K562 (cell line): Measurements from ENCODE around the gene PPP1R1C. TPM values are rescaled to one million over a fixed set of nuclear protein-coding genes. Genes with fewer than 3 reads are reported as not detected.

Experiments
- ARID1B ChIP-seq: fragments of 450-650 bp; IDR thresholded peaks from 2 replicates; pipeline ENCODE4 v1.6.1; 2016; ENCODE audit warnings: antibody characterized with exemption, mild to moderate bottlenecking, inconsistent platforms
- ATF1 ChIP-seq, 2 experiments: fragments of 450-650 bp in 1 of 2; IDR thresholded peaks; 2 replicates each; pipeline ENCODE4 v1.6.1; 2016; ENCODE audit warnings: missing compliant biosample characterization in 1 of 2, missing genetic modification characterization in 1 of 2
- CEBPB ChIP-seq: fragments of 450-650 bp; IDR thresholded peaks from 2 replicates; pipeline ENCODE4 v1.6.1; 2016; ENCODE audit warnings: missing genetic modification characterization, missing compliant biosample characterization
- FOSL1 ChIP-seq: fragments of 200-800 bp; sonication (Bioruptor generic); conservative IDR thresholded peaks from 2 replicates; pipeline ENCODE4 v1.6.1; 2016; ENCODE audit warnings: missing genetic modification characterization, missing compliant biosample characterization
- IFI16 ChIP-seq: fragments of 250-450 bp; sonication (Bioruptor Pico); IDR thresholded peaks from 2 replicates; pipeline ENCODE4 v2.1.2; 2022; ENCODE audit warnings: mild to moderate bottlenecking, inconsistent platforms
- JUND ChIP-seq, 2 experiments: IDR thresholded peaks; 2 replicates in 1 of 2; 3 replicates in 1 of 2; pipeline ENCODE4 v1.6.1; 2011; ENCODE audit warnings: borderline replicate concordance in 2 of 2, low read depth in 2 of 2, low read length in 2 of 2, improper control_type of control experiment in 1 of 2, missing biosample characterization in 1 of 2, missing genetic modification characterization in 1 of 2, missing genetic modification reagents in 1 of 2
- MEIS2 ChIP-seq: fragments of 450-650 bp; IDR thresholded peaks from 2 replicates; pipeline ENCODE4 v1.6.1; 2014; ENCODE audit warnings: mild to moderate bottlenecking; ENCODE audit not compliant: partially characterized antibody
- MTA3 ChIP-seq: fragments of 450-650 bp; formaldehyde crosslinking; IDR thresholded peaks from 2 replicates; pipeline ENCODE4 v1.6.1; 2017; ENCODE audit warnings: mild to moderate bottlenecking, borderline replicate concordance
- RFX1 ChIP-seq: fragments of 450-650 bp; IDR thresholded peaks from 2 replicates; pipeline ENCODE4 v1.6.1; 2016; ENCODE audit warnings: mild to moderate bottlenecking, moderate library complexity
- SLC30A9 ChIP-seq: fragments of 250-450 bp; sonication (Bioruptor Pico); IDR thresholded peaks from 2 replicates; pipeline ENCODE4 v1.8.0; 2022; ENCODE audit warnings: mild to moderate bottlenecking, moderate library complexity
- ZNF584 ChIP-seq: fragments of 200-800 bp; sonication (Bioruptor generic); IDR thresholded peaks from 2 replicates; pipeline ENCODE4 v1.6.1; 2016; ENCODE audit warnings: low read depth, mild to moderate bottlenecking, missing genetic modification characterization, missing compliant biosample characterization
- ZNF644 ChIP-seq: fragments of 200-800 bp; sonication (Bioruptor generic); IDR thresholded peaks from 2 replicates; pipeline ENCODE4 v1.6.1; 2016; ENCODE audit warnings: low read depth, missing genetic modification characterization, missing compliant biosample characterization
- ZNF780A ChIP-seq: fragments of 250-450 bp; sonication (Bioruptor Pico); IDR thresholded peaks from 2 replicates; pipeline ENCODE4 v1.5.0; 2021; ENCODE audit warnings: mild to moderate bottlenecking
- polyA plus RNA-seq, 8 experiments: library from polyadenylated mRNA; depleted of rRNA in 4 of 8; stranded (reverse) in 5 of 8; unstranded in 3 of 8; fragments of >200 nt; fragmentation: Nextera tagmentation in 2 of 8; fragmentation: Illumina TruSeq in 1 of 8; extraction: Ambion mirVana in 2 of 8; extraction: Trizol in 1 of 8; gene quantifications; 2 replicates each; pipeline versions ENCODE4 v1.2.1 to v1.2.3, GENCODE V29; 2011 to 2014; ENCODE audit warnings: inconsistent platforms in 1 of 8, missing spikeins in 1 of 8
- total RNA-seq, 7 experiments: library from RNA; depleted of rRNA in 6 of 7; stranded (reverse); fragments of >200 nt in 6 of 7; fragmentation: Illumina TruSeq in 2 of 7; extraction: Trizol in 2 of 7; gene quantifications; 2 replicates each; pipeline versions ENCODE4 v1.2.1 to v1.2.3, GENCODE V29; 2011 to 2021; ENCODE audit warnings: low replicate concordance in 1 of 7
- TF ChIP-seq, protein P1 (sequence below): sonication (generic); formaldehyde crosslinking; IDR thresholded peaks from 2 replicates; pipeline ENCODE4 v1.8.0; 2022; ENCODE audit warnings: mild to moderate bottlenecking, missing genetic modification reagents, borderline replicate concordance
- TF ChIP-seq, protein P2 (sequence below), 2 experiments: fragments of 450-650 bp in 1 of 2; sonication (generic) in 1 of 2; formaldehyde crosslinking in 1 of 2; IDR thresholded peaks in 1 of 2; conservative IDR thresholded peaks in 1 of 2; 2 replicates each; pipeline versions ENCODE4 v1.6.1 to v1.8.1; 2016 to 2023; ENCODE audit warnings: mild to moderate bottlenecking in 2 of 2, moderate library complexity in 2 of 2, inconsistent platforms in 1 of 2, missing genetic modification reagents in 1 of 2
- TF ChIP-seq, protein P3 (sequence below): fragments of 250-450 bp; sonication (Bioruptor Pico); IDR thresholded peaks from 2 replicates; pipeline ENCODE4 v1.8.0; 2021; ENCODE audit warnings: borderline replicate concordance, mild to moderate bottlenecking, moderate library complexity; ENCODE audit not compliant: poor library complexity, severe bottlenecking
- TF ChIP-seq, protein P4 (sequence below): IDR thresholded peaks from 2 replicates; pipeline ENCODE4 v1.6.1; 2014; ENCODE audit warnings: antibody characterized with exemption

The PPP1R1C gene
- total and polyA plus RNA-seq, 9 of the 15 experiments (the other 6 are each of a cell fraction or from before 2014, with no cell fraction given): 0.09 to 0.64 (median 0.40) TPM; not detected in 2

DNA sequence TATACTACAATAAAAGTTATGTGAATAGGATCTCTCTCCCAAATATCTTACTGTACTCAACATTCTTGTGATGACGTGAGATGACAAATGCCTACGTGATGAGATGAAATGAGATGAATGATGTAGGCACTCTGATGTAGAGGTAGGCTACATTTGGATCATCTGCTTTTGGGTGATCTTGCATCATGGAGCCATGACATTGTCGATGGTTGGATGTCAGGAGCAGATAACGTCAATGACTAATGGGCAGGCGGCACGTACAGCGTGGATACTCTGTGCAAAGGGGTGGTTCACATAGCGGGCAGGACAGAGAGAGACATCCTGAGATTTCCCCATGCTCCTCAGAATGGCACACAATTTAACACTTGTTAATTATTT is 40.8 kb upstream of the PPP1R1C start (continued):
- no peak for TF ChIP-seq ZNF644
- TF ChIP-seq FOSL1 (tag): peak; percentile 83
- peak; percentile 11; the same call in 1 of the 2 replicates for TF ChIP-seq CEBPB (tag)
- TF ChIP-seq ARID1B: peak; percentile 18; the same call in 1 of the 2 replicates
- no peak for TF ChIP-seq ZNF584 (CRISPR knock-in tag)
- no peak for TF ChIP-seq SLC30A9 (CRISPR knock-in tag)
- TF ChIP-seq MTA3: peak; percentile 79; the same call in 1 of the 2 replicates
- no peak for TF ChIP-seq ZNF780A (CRISPR knock-in tag)
- peak; percentile 47; the same call in 1 of the 2 replicates for TF ChIP-seq JUND (IDR thresholded peaks at IDR 0.05; ENCODE audit: borderline replicate concordance, low read depth, low read length)
- 0 out of 3 replicates have a peak, but pooled peaks have one; percentile 22 for TF ChIP-seq JUND (tag; IDR thresholded peaks at IDR 0.05; ENCODE audit: borderline replicate concordance, low read depth, low read length)
- TF ChIP-seq, protein P1, sequence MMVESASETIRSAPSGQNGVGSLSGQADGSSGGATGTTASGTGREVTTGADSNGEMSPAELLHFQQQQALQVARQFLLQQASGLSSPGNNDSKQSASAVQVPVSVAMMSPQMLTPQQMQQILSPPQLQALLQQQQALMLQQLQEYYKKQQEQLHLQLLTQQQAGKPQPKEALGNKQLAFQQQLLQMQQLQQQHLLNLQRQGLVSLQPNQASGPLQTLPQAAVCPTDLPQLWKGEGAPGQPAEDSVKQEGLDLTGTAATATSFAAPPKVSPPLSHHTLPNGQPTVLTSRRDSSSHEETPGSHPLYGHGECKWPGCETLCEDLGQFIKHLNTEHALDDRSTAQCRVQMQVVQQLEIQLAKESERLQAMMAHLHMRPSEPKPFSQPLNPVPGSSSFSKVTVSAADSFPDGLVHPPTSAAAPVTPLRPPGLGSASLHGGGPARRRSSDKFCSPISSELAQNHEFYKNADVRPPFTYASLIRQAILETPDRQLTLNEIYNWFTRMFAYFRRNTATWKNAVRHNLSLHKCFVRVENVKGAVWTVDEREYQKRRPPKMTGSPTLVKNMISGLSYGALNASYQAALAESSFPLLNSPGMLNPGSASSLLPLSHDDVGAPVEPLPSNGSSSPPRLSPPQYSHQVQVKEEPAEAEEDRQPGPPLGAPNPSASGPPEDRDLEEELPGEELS: no peak
- TF ChIP-seq, protein P2, sequence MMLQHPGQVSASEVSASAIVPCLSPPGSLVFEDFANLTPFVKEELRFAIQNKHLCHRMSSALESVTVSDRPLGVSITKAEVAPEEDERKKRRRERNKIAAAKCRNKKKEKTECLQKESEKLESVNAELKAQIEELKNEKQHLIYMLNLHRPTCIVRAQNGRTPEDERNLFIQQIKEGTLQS (IDR thresholded peaks at IDR 0.05): peak; percentile 82
- TF ChIP-seq, protein P2 (CRISPR knock-in tag; conservative IDR thresholded peaks at IDR 0.05): no peak
- TF ChIP-seq RFX1: no peak
- TF ChIP-seq MEIS2: peak; percentile 79
- TF ChIP-seq, protein P3, sequence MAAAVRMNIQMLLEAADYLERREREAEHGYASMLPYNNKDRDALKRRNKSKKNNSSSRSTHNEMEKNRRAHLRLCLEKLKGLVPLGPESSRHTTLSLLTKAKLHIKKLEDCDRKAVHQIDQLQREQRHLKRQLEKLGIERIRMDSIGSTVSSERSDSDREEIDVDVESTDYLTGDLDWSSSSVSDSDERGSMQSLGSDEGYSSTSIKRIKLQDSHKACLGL (CRISPR knock-in tag): no peak
- TF ChIP-seq, protein P4, sequence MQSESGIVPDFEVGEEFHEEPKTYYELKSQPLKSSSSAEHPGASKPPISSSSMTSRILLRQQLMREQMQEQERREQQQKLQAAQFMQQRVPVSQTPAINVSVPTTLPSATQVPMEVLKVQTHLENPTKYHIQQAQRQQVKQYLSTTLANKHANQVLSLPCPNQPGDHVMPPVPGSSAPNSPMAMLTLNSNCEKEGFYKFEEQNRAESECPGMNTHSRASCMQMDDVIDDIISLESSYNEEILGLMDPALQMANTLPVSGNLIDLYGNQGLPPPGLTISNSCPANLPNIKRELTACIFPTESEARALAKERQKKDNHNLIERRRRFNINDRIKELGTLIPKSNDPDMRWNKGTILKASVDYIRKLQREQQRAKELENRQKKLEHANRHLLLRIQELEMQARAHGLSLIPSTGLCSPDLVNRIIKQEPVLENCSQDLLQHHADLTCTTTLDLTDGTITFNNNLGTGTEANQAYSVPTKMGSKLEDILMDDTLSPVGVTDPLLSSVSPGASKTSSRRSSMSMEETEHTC: no peak
- TF ChIP-seq IFI16 (CRISPR knock-in tag): no peak
- TF ChIP-seq ATF1 (CRISPR knock-in tag; IDR thresholded peaks at IDR 0.05): no peak
- peak; percentile 88 for TF ChIP-seq ATF1 (tag; IDR thresholded peaks at IDR 0.05)
